Endothelial cell of hepatic sinusoid (primary cell): Measurements from ENCODE around the gene VPS45.
"Not testable (repeated sequence)": the region's sequence is repeated elsewhere in the genome, so short reads cannot be mapped to it uniquely, and the experiment has no call there.

ENCODE experiments used
- in situ Hi-C: cut with HindIII; loops from 2 replicates; pipeline ENCODE4 v1.10.0; 2017; ENCODE audit warnings: low sequenced_read_pairs

VPS45 gene

GRCh38 chr1:150126811-150127210 lies 59.2 kb downstream of the VPS45 start:
- in situ Hi-C loops = loop anchor here (5.0 kb wide), 2 partner anchors 50 to 85 kb away; no protein-coding TSS in a partner anchor

GRCh38 chr1:150127464-150127863 lies 59.9 kb downstream of the VPS45 start:
- in situ Hi-C loops = loop anchor here (5.0 kb wide), 2 partner anchors 50 to 85 kb away; no protein-coding TSS in a partner anchor

DNA sequence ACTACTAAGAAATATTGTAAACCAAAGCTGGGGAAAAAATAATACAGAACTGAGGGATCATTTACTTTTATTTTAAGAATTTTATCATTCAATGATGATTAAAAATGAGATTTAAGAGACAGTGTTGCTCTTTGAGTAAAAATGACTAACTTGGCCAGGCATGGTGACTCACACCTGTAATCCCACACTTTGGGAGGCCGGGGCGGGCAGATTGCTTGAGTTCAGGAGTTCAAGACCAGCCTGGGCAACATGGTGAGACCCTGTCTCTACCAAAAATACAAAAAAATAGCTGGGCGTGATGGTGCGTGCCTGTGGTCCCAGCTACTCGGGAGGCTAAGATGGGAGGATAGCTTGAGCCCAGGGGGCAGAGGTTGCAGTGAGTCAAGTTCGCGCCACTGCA lies 60.3 kb downstream of the VPS45 start:
- in situ Hi-C loops = loop anchor here (5.0 kb wide), 2 partner anchors 49 to 86 kb away; no protein-coding TSS in a partner anchor

- in situ Hi-C loops = no loop called here
These were observed 64.8 kb downstream of the VPS45 start for GRCh38 chr1:150132372-150132771.

DNA sequence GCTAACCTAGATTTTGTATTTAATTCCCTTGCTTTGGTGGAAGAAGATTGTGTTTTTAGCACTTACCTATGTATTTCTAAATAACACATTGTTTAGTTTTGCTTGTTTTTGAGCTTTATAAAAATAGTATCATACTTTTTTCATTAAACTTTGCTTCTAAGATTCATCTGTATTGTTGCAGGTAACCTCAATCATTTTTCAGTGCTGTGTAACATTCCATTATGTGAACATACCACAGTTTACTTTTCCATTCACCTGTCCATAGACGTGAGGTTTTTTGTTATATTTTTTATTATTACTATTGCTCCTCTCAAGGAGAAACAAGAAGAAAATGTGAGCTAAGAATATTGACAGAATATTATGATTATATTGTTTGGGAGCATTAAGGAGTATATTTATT lies 67.0 kb downstream of the VPS45 start:
- in situ Hi-C loops = no loop called here

- in situ Hi-C loops = not testable (repeated sequence)
These were observed 67.8 kb downstream of the VPS45 start for GRCh38 chr1:150135400-150135799.

GRCh38 chr1:150138044-150138443 lies 70.5 kb downstream of the VPS45 start:
- in situ Hi-C loops = no loop called here

DNA sequence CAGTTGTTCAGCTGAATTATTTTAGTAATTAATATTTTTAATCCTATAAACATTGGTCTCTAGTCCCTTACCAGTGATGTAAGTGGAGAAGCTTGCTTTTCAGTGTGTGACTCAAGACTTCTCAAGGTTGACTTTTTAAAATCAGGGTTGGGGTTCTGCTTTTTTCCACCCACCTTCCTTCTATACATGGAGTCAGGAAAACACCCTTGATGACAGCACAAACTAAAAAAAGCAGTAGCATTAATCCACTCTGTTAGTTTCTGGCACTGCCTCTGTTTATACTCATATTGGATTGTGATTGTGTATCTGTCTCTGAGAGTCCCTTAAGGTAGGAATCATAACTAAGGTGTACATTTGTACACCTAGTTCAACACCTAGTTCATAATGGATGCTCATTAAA lies 73.9 kb downstream of the VPS45 start:
- in situ Hi-C loops = loop anchor here (5.0 kb wide), 1 partner anchor 59 kb away; no protein-coding TSS in a partner anchor

DNA sequence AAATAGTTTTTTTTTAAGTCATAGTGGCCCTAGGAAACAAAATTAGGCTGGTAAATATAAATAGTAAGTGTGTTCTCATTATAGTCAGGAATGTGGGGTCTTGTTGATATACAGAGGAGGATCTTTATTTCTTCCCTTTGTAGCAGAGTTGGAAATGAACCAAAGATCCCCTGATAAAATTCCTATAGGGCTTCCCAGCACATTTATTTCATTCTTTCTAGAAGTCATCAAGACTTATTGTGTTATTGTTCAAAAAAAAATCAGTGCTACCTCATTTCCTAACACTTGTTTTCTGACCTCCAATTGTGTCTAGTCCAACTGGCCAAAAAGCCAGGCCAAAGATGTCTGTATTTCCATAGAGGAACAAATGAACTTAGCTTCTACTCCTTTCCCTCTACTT lies 74.5 kb downstream of the VPS45 start:
- in situ Hi-C loops = loop anchor here (5.0 kb wide), 1 partner anchor 60 kb away; no protein-coding TSS in a partner anchor

DNA sequence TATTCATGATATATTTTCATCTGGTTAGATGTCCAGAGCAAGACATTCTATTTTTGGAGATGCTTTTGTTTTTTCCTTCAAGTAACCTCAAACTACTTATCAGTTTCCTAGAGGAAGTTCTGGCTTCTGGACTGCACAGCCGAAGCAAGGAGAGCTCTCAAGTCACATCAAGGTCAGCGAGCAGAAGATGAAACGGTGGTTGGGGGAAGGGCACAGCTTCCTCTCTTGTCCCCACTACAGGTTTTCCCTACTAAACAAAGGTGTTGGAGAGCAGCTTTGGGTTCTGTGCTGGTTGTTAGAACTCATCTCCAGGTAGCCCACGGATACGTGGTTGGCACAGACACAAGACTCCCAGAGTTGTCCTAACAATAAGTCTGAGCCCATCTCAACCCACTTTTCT lies 77.0 kb downstream of the VPS45 start:
- in situ Hi-C loops = loop anchor here (5.0 kb wide), 1 partner anchor 62 kb away; no protein-coding TSS in a partner anchor

DNA sequence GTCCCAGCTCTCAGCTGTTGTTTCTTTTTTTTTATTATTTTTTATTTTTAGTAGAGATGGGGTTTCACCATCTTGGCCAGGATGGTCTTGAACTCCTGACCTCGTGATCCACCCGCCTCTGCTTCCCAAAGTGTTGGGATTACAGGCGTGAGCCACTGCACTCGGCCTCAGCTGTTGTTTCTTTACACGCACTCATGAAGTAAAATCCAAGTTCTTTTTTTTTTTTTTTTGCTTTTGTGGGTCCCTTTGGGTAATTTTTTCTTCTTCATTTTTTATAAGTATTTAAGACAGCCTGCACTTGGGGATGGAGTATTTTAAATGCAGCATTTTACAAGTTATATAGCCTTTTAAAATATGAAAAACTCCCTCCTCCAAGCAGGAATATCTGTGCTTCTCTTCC lies 78.4 kb downstream of the VPS45 start:
- in situ Hi-C loops = not testable (repeated sequence)

- in situ Hi-C loops = no loop called here
These were observed 79.4 kb downstream of the VPS45 start for GRCh38 chr1:150146849-150147542.

- in situ Hi-C loops = no loop called here
These were observed 81.3 kb downstream of the VPS45 start for GRCh38 chr1:150148837-150149270.

GRCh38 chr1:150149271-150150132 lies 81.9 kb downstream of the VPS45 start, which contains the start of gene PLEKHO1:
Gene PLEKHO1 (plus strand): TSS chr1:150149916. CDS start chr1:150150258, 342 bp downstream.
- in situ Hi-C loops = no loop called here

GRCh38 chr1:150150133-150151021 lies 82.8 kb downstream of the VPS45 start:
- in situ Hi-C loops = no loop called here

- in situ Hi-C loops = no loop called here
These were observed 84.0 kb downstream of the VPS45 start for GRCh38 chr1:150151291-150152181.

DNA sequence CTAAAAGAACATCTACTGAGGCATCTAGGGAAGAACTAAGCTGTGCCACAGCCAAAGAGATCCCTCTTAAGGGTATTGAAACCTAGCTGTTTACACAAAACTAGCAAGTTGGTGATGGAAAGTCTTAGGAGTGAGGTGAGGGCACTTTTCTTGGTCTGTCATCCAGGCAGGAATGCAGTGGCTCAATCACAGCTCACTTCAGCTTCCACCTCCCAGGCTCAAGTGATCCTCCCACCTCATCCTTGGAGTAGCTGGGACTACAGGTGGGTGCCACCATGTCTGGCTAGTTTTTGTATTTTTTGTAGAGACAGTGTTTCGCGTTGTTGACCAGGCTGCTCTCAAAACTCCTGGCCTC lies 84.6 kb downstream of the VPS45 start:
- in situ Hi-C loops = no loop called here

- in situ Hi-C loops = no loop called here
These were observed 85.3 kb downstream of the VPS45 start for GRCh38 chr1:150152772-150153456.

- in situ Hi-C loops = no loop called here
These were observed 86.6 kb downstream of the VPS45 start for GRCh38 chr1:150154143-150154542.
